ENCODE results near the gene TBL2. TPM values are rescaled to one million over a fixed set of nuclear protein-coding genes. Genes with fewer than 3 reads are reported as not detected.
A peak's percentile ranks its signal among the peaks of the same experiment; 100 is the strongest.

TBL2 gene
- total and polyA plus RNA-seq, 2 donors from 2014 or later: 18.8 to 33.6 TPM

DNA sequence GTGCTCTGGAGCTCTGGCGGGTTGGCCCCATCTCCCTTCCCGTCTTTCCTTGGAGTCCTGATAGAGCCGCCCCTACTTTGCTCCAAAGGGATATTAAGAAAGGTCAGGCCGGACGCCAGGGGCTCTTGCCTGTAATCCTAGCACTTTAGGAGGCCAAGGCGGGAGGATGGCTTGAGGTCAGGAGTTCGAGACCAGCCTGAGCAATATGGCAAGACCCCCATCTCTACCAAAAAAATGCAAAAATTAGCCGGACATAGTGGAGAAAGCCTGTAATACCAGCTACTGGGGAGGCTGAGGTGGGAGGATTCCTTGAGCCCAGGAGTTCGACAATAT is 46.3 kb upstream of the TBL2 start:
- no peaks in the 10 kb centered on the region for H3K36me3 ChIP-seq (ENCODE audit: control insufficient read depth in 2 of 3, insufficient read depth in 3 of 3, low read length in 3 of 3)
- FAIRE-seq (no peak), DNase-seq (no peak)
- no peaks in the 10 kb centered on the region for H3K9me3 ChIP-seq (ENCODE audit: control insufficient read depth in 2 of 3, insufficient read depth in 1 of 3, low read length in 3 of 3)
- no peak overlapping the region for H3K9ac ChIP-seq (ENCODE audit: low read length in 3 of 3)
- no peak overlapping the region for H3K27ac ChIP-seq (ENCODE audit: low read depth in 2 of 2, low read length in 2 of 2)
- H3K4me1 ChIP-seq (ENCODE audit: control insufficient read depth in 2 of 3, insufficient read depth in 2 of 3, low read depth in 1 of 3, low read length in 3 of 3): peaks cover 0 to 3% (median 0%) of the 10 kb centered on the region in 3 donors
- H3K4me3 ChIP-seq (ENCODE audit: low read length in 3 of 3): peak overlapping the region in 1 of 3 donors; percentile 73
- TF ChIP-seq, protein P1, sequence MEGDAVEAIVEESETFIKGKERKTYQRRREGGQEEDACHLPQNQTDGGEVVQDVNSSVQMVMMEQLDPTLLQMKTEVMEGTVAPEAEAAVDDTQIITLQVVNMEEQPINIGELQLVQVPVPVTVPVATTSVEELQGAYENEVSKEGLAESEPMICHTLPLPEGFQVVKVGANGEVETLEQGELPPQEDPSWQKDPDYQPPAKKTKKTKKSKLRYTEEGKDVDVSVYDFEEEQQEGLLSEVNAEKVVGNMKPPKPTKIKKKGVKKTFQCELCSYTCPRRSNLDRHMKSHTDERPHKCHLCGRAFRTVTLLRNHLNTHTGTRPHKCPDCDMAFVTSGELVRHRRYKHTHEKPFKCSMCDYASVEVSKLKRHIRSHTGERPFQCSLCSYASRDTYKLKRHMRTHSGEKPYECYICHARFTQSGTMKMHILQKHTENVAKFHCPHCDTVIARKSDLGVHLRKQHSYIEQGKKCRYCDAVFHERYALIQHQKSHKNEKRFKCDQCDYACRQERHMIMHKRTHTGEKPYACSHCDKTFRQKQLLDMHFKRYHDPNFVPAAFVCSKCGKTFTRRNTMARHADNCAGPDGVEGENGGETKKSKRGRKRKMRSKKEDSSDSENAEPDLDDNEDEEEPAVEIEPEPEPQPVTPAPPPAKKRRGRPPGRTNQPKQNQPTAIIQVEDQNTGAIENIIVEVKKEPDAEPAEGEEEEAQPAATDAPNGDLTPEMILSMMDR (IDR thresholded peaks at IDR 0.05; ENCODE audit: borderline replicate concordance, extremely low read depth, insufficient read depth): no peak
- intact Hi-C loops (cut with DNase I): no loop called here
- peaks cover 4% of the 10 kb centered on the region for H3K27me3 ChIP-seq (ENCODE audit: control insufficient read depth, insufficient read depth, low read length)

DNA sequence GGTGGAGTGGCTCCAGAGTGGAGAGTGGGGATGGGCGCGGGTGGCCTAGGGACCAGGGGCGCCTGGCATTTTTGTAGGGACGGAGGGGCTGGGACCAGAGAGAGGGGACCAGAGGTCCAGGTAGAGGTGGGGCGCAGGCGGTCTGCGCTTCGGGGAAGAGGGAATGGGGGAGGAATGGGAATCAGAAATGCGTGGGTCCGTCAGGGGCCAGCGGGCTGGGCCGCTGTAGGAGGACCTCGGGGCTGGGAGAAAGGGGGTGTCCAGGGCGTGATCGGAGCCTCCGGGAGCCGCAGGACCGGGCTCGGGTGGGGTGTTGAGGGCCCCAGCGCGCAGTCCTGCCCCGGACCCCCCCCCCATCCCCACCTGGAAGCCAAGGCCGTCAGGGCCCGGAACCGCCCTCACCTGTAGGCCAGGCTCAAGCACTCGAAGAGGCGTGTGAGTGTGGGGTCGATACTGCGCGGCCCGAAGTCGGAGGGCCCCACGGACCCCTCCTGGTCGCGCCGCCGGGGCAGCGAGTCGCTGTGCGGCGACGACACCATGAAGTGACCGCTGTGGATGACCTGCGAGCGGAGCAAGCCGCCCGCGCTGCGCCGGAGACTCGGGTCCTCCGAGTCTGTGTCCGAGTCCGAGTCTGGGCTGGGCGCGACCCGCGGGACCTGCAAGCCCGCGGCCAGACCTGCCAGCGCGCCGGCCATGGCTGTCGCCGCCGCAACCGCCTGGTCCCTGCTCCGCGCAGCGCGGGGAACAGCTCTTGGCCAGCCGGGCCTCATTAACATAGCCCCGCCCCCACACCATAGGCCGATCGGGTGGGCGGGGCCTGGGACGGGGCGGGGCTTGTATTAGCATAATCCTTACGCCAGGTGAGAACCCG is 45.7 kb upstream of the TBL2 start, which contains the start of gene MLXIPL:
MLXIPL (minus strand) TSS at position 725 of the 871 bp plus-strand sequence; CDS start at position 695, 30 bp downstream.
- Histone ChIP-seq H3K9me3 (ENCODE audit: control insufficient read depth in 2 of 3, insufficient read depth in 1 of 3, low read length in 3 of 3) (no peaks in the 10 kb centered on the region), H3K27ac (ENCODE audit: low read depth in 2 of 2, low read length in 2 of 2) (peak within 1 kb of the TSS in 1 of 2 donors; percentile 22), H3K36me3 (ENCODE audit: control insufficient read depth in 2 of 3, insufficient read depth in 3 of 3, low read length in 3 of 3) (no peaks in the 10 kb centered on the region), H3K27me3 (ENCODE audit: control insufficient read depth, insufficient read depth, low read length) (peaks cover 4% of the 10 kb centered on the region), H3K4me1 (ENCODE audit: control insufficient read depth in 2 of 3, insufficient read depth in 2 of 3, low read depth in 1 of 3, low read length in 3 of 3) (peaks cover 0 to 3% (median 0%) of the 10 kb centered on the region in 3 donors), H3K4me3 (ENCODE audit: low read length in 3 of 3) (peak within 1 kb of the TSS in 2 of 3 donors; percentile 69 to 73), H3K9ac (ENCODE audit: low read length in 3 of 3) (peak within 1 kb of the TSS in 2 of 3 donors; percentile 41 to 55)
- intact Hi-C loops (cut with DNase I): no loop called here
- TF ChIP-seq, protein P1 (IDR thresholded peaks at IDR 0.05; ENCODE audit: borderline replicate concordance, extremely low read depth, insufficient read depth): no peak
- DNase-seq (peak; percentile 88 to 94 (median 93)), FAIRE-seq (no peak)

DNA sequence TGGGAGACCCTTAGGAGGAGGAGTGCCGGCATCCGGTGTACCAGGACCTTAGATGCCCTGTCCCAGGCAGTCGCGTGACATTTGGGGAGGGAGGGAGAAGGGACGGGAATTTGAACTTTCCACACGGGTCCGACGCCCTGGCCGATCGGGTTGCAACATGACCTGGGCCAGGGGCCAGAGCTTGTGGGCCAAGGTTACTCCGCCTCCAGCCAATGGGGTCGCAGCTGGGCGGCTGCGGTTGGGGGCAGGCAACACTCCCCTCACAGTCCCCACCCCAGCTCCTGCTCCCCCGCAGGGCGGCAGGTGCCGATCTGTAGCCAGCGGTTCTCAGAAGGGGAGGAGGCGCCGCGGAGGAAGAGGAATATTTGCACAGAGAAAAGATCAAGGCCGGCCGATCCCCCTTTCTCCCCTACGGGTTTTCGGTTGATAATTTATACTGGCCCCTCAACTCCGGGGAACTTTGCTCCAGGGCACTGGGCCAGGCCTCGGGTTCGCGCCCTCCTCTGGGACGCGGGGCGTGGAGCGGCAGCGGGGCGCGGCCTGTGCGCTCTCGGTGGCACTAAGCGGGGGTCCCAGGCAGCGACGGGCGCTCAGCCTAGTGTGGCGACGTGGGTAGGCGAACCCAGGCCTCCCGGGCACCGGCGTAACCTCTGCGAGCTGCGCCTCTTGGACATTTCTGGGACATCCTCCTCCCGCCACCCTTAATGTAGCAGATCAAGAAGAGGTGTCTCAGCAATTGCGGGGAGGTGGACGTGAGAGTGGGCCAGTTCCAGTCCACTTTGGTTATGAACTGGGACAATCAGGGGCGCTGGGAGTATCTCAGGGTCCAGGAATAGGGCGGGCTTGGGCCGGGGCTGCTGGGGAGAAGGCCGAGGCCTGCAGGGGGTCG is 44.8 kb upstream of the TBL2 start:
- Histone ChIP-seq H3K4me1 (ENCODE audit: control insufficient read depth in 2 of 3, insufficient read depth in 2 of 3, low read depth in 1 of 3, low read length in 3 of 3) (peaks cover 0 to 3% (median 0%) of the 10 kb centered on the region in 3 donors), H3K36me3 (ENCODE audit: control insufficient read depth in 2 of 3, insufficient read depth in 3 of 3, low read length in 3 of 3) (no peaks in the 10 kb centered on the region), H3K27ac (ENCODE audit: low read depth in 2 of 2, low read length in 2 of 2) (peak overlapping the region in 1 of 2 donors; percentile 22), H3K4me3 (ENCODE audit: low read length in 3 of 3) (peak overlapping the region in 2 of 3 donors; percentile 69 to 73), H3K9ac (ENCODE audit: low read length in 3 of 3) (peak overlapping the region in 1 of 3 donors; percentile 55), H3K9me3 (ENCODE audit: control insufficient read depth in 2 of 3, insufficient read depth in 1 of 3, low read length in 3 of 3) (no peaks in the 10 kb centered on the region), H3K27me3 (ENCODE audit: control insufficient read depth, insufficient read depth, low read length) (peaks cover 4% of the 10 kb centered on the region)
- peak in 4 of 5 donors; percentile 48 to 76 (median 66) for DNase-seq
- intact Hi-C loops (cut with DNase I): no loop called here
- FAIRE-seq: no peak
- TF ChIP-seq, protein P1 (IDR thresholded peaks at IDR 0.05; ENCODE audit: borderline replicate concordance, extremely low read depth, insufficient read depth): no peak
